GM20000 (cell line): ENCODE data around the gene TRIM41.

Experiments
- DNase-seq: peaks from one replicate; pipeline ENCODE4 v3.0.0; 2012; ENCODE audit warnings: low spot score
- CTCF ChIP-seq: IDR thresholded peaks from 2 replicates; pipeline ENCODE4 v1.5.1; 2012; ENCODE audit warnings: mild to moderate bottlenecking, control low read depth; ENCODE audit errors: extremely low read depth, missing control alignments

TRIM41 gene

GRCh38 chr5:181189962-181190710 lies 32.9 kb upstream of the TRIM41 start:
- no peak for TF ChIP-seq CTCF
- DNase-seq, result peak; percentile 36

DNA sequence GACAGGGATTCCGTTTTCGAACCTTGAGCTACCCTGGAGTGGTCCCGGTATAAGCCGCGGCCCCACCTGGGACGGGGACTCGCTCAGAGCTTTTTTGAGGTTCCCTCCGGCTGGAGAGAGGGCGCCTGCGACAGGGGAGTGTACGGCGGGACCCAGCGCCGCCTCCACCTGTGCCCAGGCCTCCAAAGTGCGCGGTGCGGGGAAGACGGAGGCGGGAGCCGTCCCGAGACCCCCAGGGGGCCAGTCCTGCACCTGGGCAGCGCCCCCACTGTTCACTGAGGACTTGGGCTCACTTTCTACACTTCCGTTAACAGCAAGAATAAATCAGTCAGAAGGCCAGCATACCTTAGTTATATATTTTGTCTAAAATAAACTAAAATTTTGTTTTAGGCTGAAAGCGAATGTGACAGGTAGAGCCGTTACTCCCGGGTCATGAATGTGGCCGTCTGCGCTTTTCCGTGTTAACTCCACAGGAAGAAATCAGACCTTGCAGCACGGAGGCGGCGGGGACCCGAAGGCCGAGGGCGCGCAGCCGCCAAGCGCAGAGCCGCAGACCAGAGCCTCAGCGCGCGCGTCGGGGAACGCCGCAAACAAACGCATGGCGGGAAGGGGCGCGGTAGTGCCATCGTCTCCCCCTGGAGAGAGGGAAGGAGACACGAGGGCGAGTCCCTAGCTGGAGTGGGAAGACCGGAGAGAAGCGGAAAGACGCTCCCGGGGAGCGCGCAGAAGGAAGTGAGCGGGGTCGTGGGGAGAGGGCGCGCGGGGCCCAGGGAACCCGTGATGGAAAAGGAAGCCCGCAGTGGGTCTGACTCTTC lies 32.2 kb upstream of the TRIM41 start:
- peak; percentile 42 for TF ChIP-seq CTCF
- peak; percentile 33 for DNase-seq

- no peak for TF ChIP-seq CTCF
- peak; percentile 97 for DNase-seq
These were observed 31.4 kb upstream of the TRIM41 start for GRCh38 chr5:181191526-181192336.

- TF ChIP-seq CTCF, result no peak
- DNase-seq, result no peak
These were observed 30.6 kb upstream of the TRIM41 start for GRCh38 chr5:181192337-181193046.

DNA sequence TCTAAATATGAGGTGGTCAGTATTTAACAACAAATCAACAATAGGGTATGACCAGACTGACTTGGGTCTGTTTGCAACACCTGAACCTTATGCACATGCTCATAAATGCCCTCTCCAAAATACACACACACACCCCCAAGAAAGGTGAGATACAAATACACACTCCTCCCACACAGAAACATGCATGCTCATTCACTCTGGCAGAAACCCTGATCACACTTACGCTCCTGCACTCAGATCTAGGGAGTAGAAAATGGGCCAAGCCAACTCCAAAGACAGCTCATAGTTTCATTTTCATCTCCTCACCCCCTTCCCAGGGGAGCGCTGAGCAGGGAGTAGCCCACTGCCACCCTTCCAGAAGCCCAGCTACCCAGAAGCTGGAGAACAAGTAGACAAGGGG lies 29.4 kb upstream of the TRIM41 start:
- no peak for TF ChIP-seq CTCF
- DNase-seq, result no peak

- DNase-seq, result no peak
These were observed 28.4 kb upstream of the TRIM41 start for GRCh38 chr5:181194489-181195248.

More at GRCh38 chr5:181194489-181195248, 28.4 kb upstream of the TRIM41 start:
- TF ChIP-seq CTCF, result no peak
